ENCODE measurements around the gene DPM2.

DPM2 gene

GRCh38 chr9:127943731-127944144 is 6.1 kb upstream of the DPM2 start:
- peak; percentile 81 for DNase-seq (ENCODE audit: low read depth)
- no peak overlapping the region for H3K4me3 ChIP-seq (ENCODE audit: low read length)
- peak; percentile 88 for TF ChIP-seq CTCF (IDR thresholded peaks at IDR 0.05; ENCODE audit: insufficient read depth, low read depth, low read length, missing control alignments)

- DNase-seq (ENCODE audit: low read depth): no peak
- TF ChIP-seq CTCF (IDR thresholded peaks at IDR 0.05; ENCODE audit: insufficient read depth, low read depth, low read length, missing control alignments): no peak
- no peak overlapping the region for H3K4me3 ChIP-seq (ENCODE audit: low read length)
Observed at GRCh38 chr9:127943011-127943662, 5.5 kb upstream of the DPM2 start.

- peak; percentile 78 for TF ChIP-seq CTCF (IDR thresholded peaks at IDR 0.05; ENCODE audit: insufficient read depth, low read depth, low read length, missing control alignments)
- no peak overlapping the region for H3K4me3 ChIP-seq (ENCODE audit: low read length)
- DNase-seq (ENCODE audit: low read depth): peak; percentile 68
Observed at GRCh38 chr9:127942216-127943010, 4.8 kb upstream of the DPM2 start.

GRCh38 chr9:127941961-127942215 is 4.2 kb upstream of the DPM2 start:
- TF ChIP-seq CTCF (IDR thresholded peaks at IDR 0.05; ENCODE audit: insufficient read depth, low read depth, low read length, missing control alignments): no peak

GRCh38 chr9:127941062-127941960 is 3.7 kb upstream of the DPM2 start:
- no peak for DNase-seq (ENCODE audit: low read depth)
- TF ChIP-seq CTCF (IDR thresholded peaks at IDR 0.05; ENCODE audit: insufficient read depth, low read depth, low read length, missing control alignments): no peak
- no peak overlapping the region for H3K4me3 ChIP-seq (ENCODE audit: low read length)

More at GRCh38 chr9:127941961-127942215, 4.2 kb upstream of the DPM2 start:
- DNase-seq (ENCODE audit: low read depth): no peak
- H3K4me3 ChIP-seq (ENCODE audit: low read length): no peak overlapping the region

GRCh38 chr9:127940593-127940992 is 2.9 kb upstream of the DPM2 start:
- TF ChIP-seq CTCF (IDR thresholded peaks at IDR 0.05; ENCODE audit: insufficient read depth, low read depth, low read length, missing control alignments): no peak
- no peak overlapping the region for H3K4me3 ChIP-seq (ENCODE audit: low read length)
- DNase-seq (ENCODE audit: low read depth): no peak
